ENCODE results near the gene MRPS35. TPM values are rescaled to one million over a fixed set of nuclear protein-coding genes. Genes with fewer than 3 reads are reported as not detected.

Gene MRPS35
- total and polyA plus RNA-seq, 2 donors (not counting 1 experiment from before 2014, with no cell fraction given): 17.4 to 24.5 TPM

GRCh38 chr12:27754795-27755194 is 44.2 kb downstream of the MRPS35 start:
- 100% methylated on average over 2 of the region's 3 CpGs for WGBS (ENCODE audit: insufficient coverage)
- H4K20me1 ChIP-seq (ENCODE audit: control insufficient read depth, insufficient read depth, low read length, poor library complexity, severe bottlenecking): no peaks in the 10 kb centered on the region
- Mint-ChIP-seq H3K4me1 (no peaks in the 10 kb centered on the region), H3K27me3 (no peaks in the 10 kb centered on the region), H3K27ac (no peak overlapping the region), H3K9me3 (ENCODE audit: insufficient read depth) (no peaks in the 10 kb centered on the region), H3K4me3 (no peak overlapping the region)
- no peaks in the 10 kb centered on the region for H3K27me3 ChIP-seq (replicated peaks in 1 of 4; ENCODE audit: control extremely low read depth in 1 of 4, control insufficient read depth in 3 of 4, insufficient read depth in 4 of 4, low read length in 3 of 4)
- no peak overlapping the region for H3K4me2 ChIP-seq (replicated peaks; ENCODE audit: low read depth, low read length, poor library complexity, severe bottlenecking)
- no peaks in the 10 kb centered on the region for H3K9me3 ChIP-seq (ENCODE audit: control extremely low read depth in 1 of 3, control insufficient read depth in 2 of 3, insufficient read depth in 1 of 3, low read length in 2 of 3)
- H3K27ac ChIP-seq (ENCODE audit: low read length in 2 of 2): no peak overlapping the region
- no peak for ATAC-seq (ENCODE audit: low read depth)
- DNase-seq: no peak
- H3K4me1 ChIP-seq (ENCODE audit: control insufficient read depth in 2 of 2, insufficient read depth in 2 of 2, low read length in 2 of 2): no peaks in the 10 kb centered on the region
- TF ChIP-seq EZH2 (IDR thresholded peaks at IDR 0.05; ENCODE audit: borderline replicate concordance, insufficient read depth, low read depth, low read length, poor library complexity, severe bottlenecking) (no peak), CTCF (IDR thresholded peaks at IDR 0.05) (no peak)
- no peaks in the 10 kb centered on the region for H3K79me2 ChIP-seq (ENCODE audit: control insufficient read depth, insufficient read depth, low read length)
- H3K9ac ChIP-seq (ENCODE audit: low read length): no peak overlapping the region
- H2AFZ ChIP-seq (ENCODE audit: insufficient read depth, low read depth, low read length, poor library complexity, severe bottlenecking): no peak overlapping the region
- intact Hi-C loops (cut with micrococcal nuclease): no loop called here
- CTCF ChIA-PET: no interaction called here
- POLR2A ChIA-PET: no interaction called here
- no peak overlapping the region for H3K4me3 ChIP-seq (ENCODE audit: control extremely low read depth in 1 of 5, extremely low read depth in 1 of 5, insufficient read depth in 1 of 5, low read depth in 2 of 5, low read length in 4 of 5)
- H3K36me3 ChIP-seq (replicated peaks in 1 of 2; ENCODE audit: control extremely low read depth in 1 of 2, control insufficient read depth in 1 of 2, extremely low read depth in 1 of 2, insufficient read depth in 2 of 2, low read length in 1 of 2): peaks cover 0 to 24% of the 10 kb centered on the region in 2 experiments

- POLR2A ChIA-PET: no interaction called here
- H3K36me3 ChIP-seq (replicated peaks in 1 of 2; ENCODE audit: control extremely low read depth in 1 of 2, control insufficient read depth in 1 of 2, extremely low read depth in 1 of 2, insufficient read depth in 2 of 2, low read length in 1 of 2): peaks cover 0 to 19% of the 10 kb centered on the region in 2 experiments
- no peak overlapping the region for H3K27ac Mint-ChIP-seq
Measured at GRCh38 chr12:27756670-27757195, 46.1 kb downstream of the MRPS35 start.

More at GRCh38 chr12:27756670-27757195, 46.1 kb downstream of the MRPS35 start:
- H4K20me1 ChIP-seq (ENCODE audit: control insufficient read depth, insufficient read depth, low read length, poor library complexity, severe bottlenecking): no peaks in the 10 kb centered on the region
- H2AFZ ChIP-seq (ENCODE audit: insufficient read depth, low read depth, low read length, poor library complexity, severe bottlenecking): no peak overlapping the region
- Mint-ChIP-seq H3K4me3 (no peak overlapping the region), H3K9me3 (ENCODE audit: insufficient read depth) (no peaks in the 10 kb centered on the region), H3K4me1 (no peaks in the 10 kb centered on the region), H3K27me3 (no peaks in the 10 kb centered on the region)
- TF ChIP-seq EZH2 (IDR thresholded peaks at IDR 0.05; ENCODE audit: borderline replicate concordance, insufficient read depth, low read depth, low read length, poor library complexity, severe bottlenecking): no peak
- TF ChIP-seq CTCF (IDR thresholded peaks at IDR 0.05): no peak
- CTCF ChIA-PET: interaction anchor here (1.3 kb wide), 1 partner anchor 15 kb away, joined by 4 read pairs; no protein-coding TSS in a partner anchor
- no peaks in the 10 kb centered on the region for H3K79me2 ChIP-seq (ENCODE audit: control insufficient read depth, insufficient read depth, low read length)
- no peaks in the 10 kb centered on the region for H3K27me3 ChIP-seq (replicated peaks in 1 of 4; ENCODE audit: control extremely low read depth in 1 of 4, control insufficient read depth in 3 of 4, insufficient read depth in 4 of 4, low read length in 3 of 4)
- H3K9me3 ChIP-seq (ENCODE audit: control extremely low read depth in 1 of 3, control insufficient read depth in 2 of 3, insufficient read depth in 1 of 3, low read length in 2 of 3): no peaks in the 10 kb centered on the region
- no peak overlapping the region for H3K27ac ChIP-seq (ENCODE audit: low read length in 2 of 2)
- no peaks in the 10 kb centered on the region for H3K4me1 ChIP-seq (ENCODE audit: control insufficient read depth in 2 of 2, insufficient read depth in 2 of 2, low read length in 2 of 2)
- 100% methylated on average over 2 of the region's 7 CpGs for WGBS (ENCODE audit: insufficient coverage)
- no peak overlapping the region for H3K4me3 ChIP-seq (ENCODE audit: control extremely low read depth in 1 of 5, extremely low read depth in 1 of 5, insufficient read depth in 1 of 5, low read depth in 2 of 5, low read length in 4 of 5)
- DNase-seq: no peak
- H3K4me2 ChIP-seq (replicated peaks; ENCODE audit: low read depth, low read length, poor library complexity, severe bottlenecking): no peak overlapping the region
- no peak overlapping the region for H3K9ac ChIP-seq (ENCODE audit: low read length)
- intact Hi-C loops (cut with micrococcal nuclease): no loop called here
- no peak for ATAC-seq (ENCODE audit: low read depth)
